Measurements from ENCODE around the gene TWIST2.

GRCh38 chr2:238954841-238955591, 107.1 kb downstream of the TWIST2 start:
- TF ChIP-seq POLR2A (IDR thresholded peaks at IDR 0.05; ENCODE audit: low read depth, low read length) (no peak), TAF1 (IDR thresholded peaks at IDR 0.05; ENCODE audit: low read depth, low read length) (no peak), POLR2AphosphoS5 (IDR thresholded peaks at IDR 0.05; ENCODE audit: low read depth, low read length) (no peak)

All from GM12891 (cell line).